Activated effector memory CD4-positive, alpha-beta T cell treated with anti-CD3 and anti-CD28 coated beads, Interleukin-2, amount 50 U/mL, for 16 hours (primary cell): Measurements from ENCODE around the gene KCTD1.

Experiments used
- DNase-seq: peaks from one replicate; pipeline ENCODE4 v3.0.0-alpha.2; 2020

The KCTD1 gene

GRCh38 chr18:26519114-26519513 is 29.2 kb downstream of the KCTD1 start:
- no peak for DNase-seq

- no peak for DNase-seq
Observed at GRCh38 chr18:26516964-26517363, 31.4 kb downstream of the KCTD1 start.

- no peak for DNase-seq
Observed at GRCh38 chr18:26515643-26516487, 32.5 kb downstream of the KCTD1 start.

- no peak for DNase-seq
Observed at GRCh38 chr18:26511339-26512071, 36.8 kb downstream of the KCTD1 start.

- DNase-seq: no peak
Observed at GRCh38 chr18:26510337-26510736, 38.0 kb downstream of the KCTD1 start.

- DNase-seq: no peak
Observed at GRCh38 chr18:26506012-26506411, 42.3 kb downstream of the KCTD1 start.

GRCh38 chr18:26504831-26505230 is 43.5 kb downstream of the KCTD1 start:
- no peak for DNase-seq

- no peak for DNase-seq
Observed at GRCh38 chr18:26503382-26503781, 45.0 kb downstream of the KCTD1 start.

GRCh38 chr18:26502823-26503222 is 45.5 kb downstream of the KCTD1 start:
- no peak for DNase-seq

- DNase-seq: no peak
Observed at GRCh38 chr18:26497866-26498265, 50.5 kb downstream of the KCTD1 start.

GRCh38 chr18:26496528-26496927 is 51.8 kb downstream of the KCTD1 start:
- DNase-seq: no peak

GRCh38 chr18:26495287-26495686 is 53.1 kb downstream of the KCTD1 start:
- no peak for DNase-seq

GRCh38 chr18:26493021-26493420 is 55.3 kb downstream of the KCTD1 start:
- no peak for DNase-seq

- DNase-seq: no peak
Observed at GRCh38 chr18:26491194-26491816, 57.0 kb downstream of the KCTD1 start.

- DNase-seq: no peak
Observed at GRCh38 chr18:26489881-26490280, 58.5 kb downstream of the KCTD1 start.

GRCh38 chr18:26489191-26489590 is 59.2 kb downstream of the KCTD1 start:
- DNase-seq: no peak

- no peak for DNase-seq
Observed at GRCh38 chr18:26488417-26489009, 59.8 kb downstream of the KCTD1 start.

- DNase-seq: no peak
Observed at GRCh38 chr18:26487437-26487836, 60.9 kb downstream of the KCTD1 start.

GRCh38 chr18:26483633-26484032 is 64.7 kb downstream of the KCTD1 start:
- DNase-seq: no peak

GRCh38 chr18:26482569-26482968 is 65.8 kb downstream of the KCTD1 start:
- no peak for DNase-seq

- no peak for DNase-seq
Observed at GRCh38 chr18:26480897-26481795, 67.2 kb downstream of the KCTD1 start.

- no peak for DNase-seq
Observed at GRCh38 chr18:26479681-26480079, 68.7 kb downstream of the KCTD1 start.
